GM23338 (cell line): ENCODE results near the gene AGPAT3. TPM values are rescaled to one million over a fixed set of nuclear protein-coding genes. Genes with fewer than 3 reads are reported as not detected.

Experiments used
- ATAC-seq: fragments of 200-7000 bp; cut with Tn5 transposase; 3 replicates; pipeline ENCODE4 v1.9.1; 2020
- DNase-seq: peaks from one replicate; pipeline ENCODE4 v3.0.0-alpha.2; 2015; ENCODE audit warnings: low spot score
- H2AFZ ChIP-seq: fragments of 200-600 bp; sonication (generic); 2 replicates; pipeline ENCODE4 v1.8.0; 2016; ENCODE audit warnings: antibody characterized with exemption, mild to moderate bottlenecking, moderate library complexity
- H3F3A ChIP-seq: fragments of 200-600 bp; sonication (generic); replicated peaks from 2 replicates; pipeline ENCODE4 v1.8.0; 2017; ENCODE audit warnings: antibody characterized with exemption, mixed run types, low read depth
- H3K27ac ChIP-seq: fragments of 200-600 bp; sonication (generic); 2 replicates; pipeline ENCODE4 v1.6.1; 2016; ENCODE audit warnings: low read depth
- H3K27me3 ChIP-seq: fragments of 200-600 bp; sonication (generic); 2 replicates; pipeline ENCODE4 v1.8.0; 2016; ENCODE audit warnings: mild to moderate bottlenecking, mixed run types, moderate library complexity; ENCODE audit not compliant: insufficient read depth
- H3K36me3 ChIP-seq: fragments of 200-600 bp; sonication (generic); 2 replicates; pipeline ENCODE4 v1.8.0; 2016; ENCODE audit warnings: mild to moderate bottlenecking; ENCODE audit not compliant: insufficient read depth
- H3K4me1 ChIP-seq: fragments of 200-600 bp; sonication (generic); 2 replicates; pipeline ENCODE4 v1.8.0; 2016; ENCODE audit warnings: mild to moderate bottlenecking, moderate library complexity; ENCODE audit not compliant: insufficient read depth
- H3K4me2 ChIP-seq: fragments of 200-600 bp; sonication (generic); 2 replicates; pipeline ENCODE4 v1.7.1; 2017; ENCODE audit warnings: mixed run types
- H3K4me3 ChIP-seq: fragments of 200-600 bp; sonication (generic); 2 replicates; pipeline ENCODE4 v1.6.1; 2016; ENCODE audit warnings: mixed run types
- H3K79me2 ChIP-seq: fragments of 200-600 bp; sonication (generic); replicated peaks from 2 replicates; pipeline ENCODE4 v1.8.0; 2017; ENCODE audit warnings: mild to moderate bottlenecking; ENCODE audit not compliant: insufficient read depth
- H3K9me2 ChIP-seq: fragments of 200-600 bp; sonication (generic); 2 replicates; pipeline ENCODE4 v1.8.0; 2017; ENCODE audit not compliant: insufficient read depth
- H4K20me1 ChIP-seq: fragments of 200-600 bp; sonication (generic); replicated peaks from 2 replicates; pipeline ENCODE4 v1.8.0; 2017; ENCODE audit warnings: mild to moderate bottlenecking; ENCODE audit not compliant: insufficient read depth
- H3K27ac Mint-ChIP-seq: 2 replicates; pipeline ENCODE4 v1.8.0; 2020; ENCODE audit warnings: inconsistent platforms, mild to moderate bottlenecking, moderate library complexity, mixed read lengths
- H3K27me3 Mint-ChIP-seq: 3 replicates; pipeline ENCODE4 v1.8.0; 2022; ENCODE audit warnings: low read depth, mild to moderate bottlenecking, moderate library complexity, mixed read lengths, inconsistent platforms; ENCODE audit not compliant: insufficient read depth, poor library complexity
- H3K36me3 Mint-ChIP-seq: 3 replicates; pipeline ENCODE4 v1.8.0; 2021; ENCODE audit warnings: low read depth, mild to moderate bottlenecking, inconsistent platforms, moderate library complexity, mixed read lengths
- H3K4me1 Mint-ChIP-seq: 3 replicates; pipeline ENCODE4 v1.8.0; 2020; ENCODE audit warnings: mild to moderate bottlenecking, inconsistent platforms, mixed read lengths
- H3K4me3 Mint-ChIP-seq: 3 replicates; pipeline ENCODE4 v1.8.0; 2021; ENCODE audit warnings: moderate library complexity, mild to moderate bottlenecking, inconsistent platforms, mixed read lengths
- H3K9me3 Mint-ChIP-seq: 3 replicates; pipeline ENCODE4 v1.8.0; 2020; ENCODE audit warnings: moderate library complexity, mild to moderate bottlenecking, inconsistent platforms, mixed read lengths
- CREB1 ChIP-seq: fragments of 250-450 bp; sonication (Bioruptor Pico); IDR thresholded peaks from 2 replicates; pipeline ENCODE4 v1.5.0; 2020; ENCODE audit warnings: low read depth, mild to moderate bottlenecking, moderate library complexity
- CTCF ChIP-seq, 2 experiments: fragments of 200-600 bp in 1 of 2; sonication (generic) in 1 of 2; conservative IDR thresholded peaks; 2 replicates each; pipeline versions ENCODE4 v1.5.1 to v1.6.1; 2016 to 2017; ENCODE audit warnings: antibody characterized with exemption in 2 of 2, low read depth in 2 of 2, mild to moderate bottlenecking in 2 of 2, moderate library complexity in 1 of 2
- ETS1 ChIP-seq: IDR thresholded peaks from 2 replicates; pipeline ENCODE4 v1.6.1; 2016; ENCODE audit warnings: antibody characterized with exemption
- EZH2 ChIP-seq: fragments of 200-600 bp; sonication (generic); IDR thresholded peaks from one replicate; pipeline ENCODE4 v1.8.0; 2017; ENCODE audit warnings: antibody characterized with exemption, mild to moderate bottlenecking, low read depth; ENCODE audit not compliant: unreplicated experiment
- EZH2phosphoT487 ChIP-seq: fragments of 200-600 bp; sonication (generic); IDR thresholded peaks from one replicate; pipeline ENCODE4 v1.8.1; 2018; ENCODE audit warnings: antibody characterized with exemption; ENCODE audit not compliant: unreplicated experiment
- POLR2AphosphoS5 ChIP-seq: IDR thresholded peaks from 2 replicates; pipeline ENCODE4 v1.6.1; 2016; ENCODE audit warnings: antibody characterized with exemption, low read depth
- STAT1 ChIP-seq: IDR thresholded peaks from one replicate; pipeline ENCODE4 v1.6.1; 2016; ENCODE audit warnings: antibody characterized with exemption; ENCODE audit not compliant: unreplicated experiment
- ZNF114 ChIP-seq: fragments of 250-450 bp; sonication (Bioruptor Pico); IDR thresholded peaks from 2 replicates; pipeline ENCODE4 v1.5.0; 2020; ENCODE audit warnings: mild to moderate bottlenecking, moderate library complexity
- ZNF462 ChIP-seq: fragments of 250-450 bp; sonication (Bioruptor Pico); IDR thresholded peaks from 2 replicates; pipeline ENCODE4 v1.5.0; 2020; ENCODE audit warnings: mild to moderate bottlenecking, moderate library complexity
- polyA plus RNA-seq: library from polyadenylated mRNA; unstranded; fragments of >200 nt; fragmentation: Nextera tagmentation; extraction: Ambion mirVana; gene quantifications from 2 replicates; pipeline ENCODE4 v1.2.1, GENCODE V29; 2016
- total RNA-seq: library from RNA; depleted of rRNA; stranded (reverse); fragments of >200 nt; shearing (Covaris generic); gene quantifications from 2 replicates; pipeline ENCODE4 v1.2.3, GENCODE V29; 2014

Gene AGPAT3
- total and polyA plus RNA-seq, 2 experiments from 2014 or later = 2.1 to 6.1 TPM

- TF ChIP-seq ZNF462 (CRISPR knock-in tag) (no peak), CTCF (conservative IDR thresholded peaks at IDR 0.05; ENCODE audit: low read depth in 2 of 2) (no peak)
These were observed 156.0 kb downstream of the AGPAT3 start (continued) for GRCh38 chr21:44021064-44021463.

GRCh38 chr21:44024257-44024656, 159.2 kb downstream of the AGPAT3 start:
- Histone ChIP-seq H3K4me1 (peaks cover 21% of the 10 kb centered on the region), H3K9me2 (no peaks in the 10 kb centered on the region), H4K20me1 (peaks cover 61% of the 10 kb centered on the region), H3K27me3 (no peaks in the 10 kb centered on the region), H3K36me3 (no peaks in the 10 kb centered on the region), H3K4me3 (no peak overlapping the region), H3F3A (no peaks in the 10 kb centered on the region), H3K27ac (no peak overlapping the region; the same call in 1 of the 2 replicates), H3K79me2 (peaks cover 100% of the 10 kb centered on the region), H3K4me2 (no peak overlapping the region), H2AFZ (no peak overlapping the region)
- peaks cover 28% of the 10 kb centered on the region for H3K4me1 Mint-ChIP-seq
- H3K27ac Mint-ChIP-seq = no peak overlapping the region
- H3K9me3 Mint-ChIP-seq = no peaks in the 10 kb centered on the region
- TF ChIP-seq STAT1 = no peak
- TF ChIP-seq EZH2 = no peak
- no peak for TF ChIP-seq CREB1 (CRISPR knock-in tag)
- no peak for TF ChIP-seq POLR2AphosphoS5
- TF ChIP-seq ETS1 = no peak
- no peak for TF ChIP-seq EZH2phosphoT487
- no peak for TF ChIP-seq ZNF114
- ATAC-seq (no peak), DNase-seq (no peak)
- H3K27me3 Mint-ChIP-seq = peaks cover 7% of the 10 kb centered on the region
- H3K4me3 Mint-ChIP-seq = no peak overlapping the region
- H3K36me3 Mint-ChIP-seq = peaks cover 5% of the 10 kb centered on the region; the same call in 1 of the 3 replicates
